Esophagus (tissue), 2 donors: ENCODE data around the gene TMCC3. TPM values are rescaled to one million over a fixed set of nuclear protein-coding genes. Genes with fewer than 3 reads are reported as not detected.
A peak's percentile ranks its signal among the peaks of the same experiment; 100 is the strongest.

ENCODE experiments used
- H3K27ac ChIP-seq, 2 donors: one replicate each; pipeline ENCODE4 v1.5.1; 2013; ENCODE audit warnings: low read depth in 2 of 2, mild to moderate bottlenecking in 2 of 2, inconsistent platforms in 1 of 2, low read length in 1 of 2, moderate library complexity in 1 of 2
- H3K27me3 ChIP-seq, 2 donors: one replicate each; pipeline ENCODE4 v1.6.1; 2013; ENCODE audit warnings: low read length in 2 of 2, control low read depth in 1 of 2, mild to moderate bottlenecking in 1 of 2; ENCODE audit not compliant: insufficient read depth in 2 of 2, control insufficient read depth in 1 of 2
- H3K36me3 ChIP-seq, 2 donors: one replicate each; pipeline ENCODE4 v1.6.1; 2013; ENCODE audit warnings: low read length in 1 of 2; ENCODE audit not compliant: control insufficient read depth in 2 of 2, insufficient read depth in 2 of 2
- H3K4me1 ChIP-seq, 2 donors: one replicate each; pipeline ENCODE4 v1.6.1; 2013; ENCODE audit warnings: low read length in 1 of 2; ENCODE audit not compliant: control insufficient read depth in 2 of 2, insufficient read depth in 2 of 2
- H3K4me3 ChIP-seq, 2 donors: one replicate each; pipeline ENCODE4 v1.5.1; 2013; ENCODE audit warnings: low read length in 2 of 2, mild to moderate bottlenecking in 2 of 2, low read depth in 1 of 2, moderate library complexity in 1 of 2
- H3K9me3 ChIP-seq, 2 donors: one replicate each; pipeline ENCODE4 v1.6.1; 2013; ENCODE audit warnings: mild to moderate bottlenecking in 2 of 2, low read depth in 1 of 2, low read length in 1 of 2, moderate library complexity in 1 of 2; ENCODE audit not compliant: control insufficient read depth in 2 of 2, insufficient read depth in 1 of 2
- WGBS, 2 donors: extraction: QIAGEN DNeasy Blood & Tissue Kit; methylation state at CpG; one replicate each; pipeline ENCODE4 v1.1.7; 2013; 5-methylcytosine and 5-hydroxymethylcytosine counted together
- polyA plus RNA-seq, 2 donors: library from polyadenylated mRNA; stranded (reverse); fragments of 200-250 nt; gene quantifications; one replicate each; pipeline ENCODE4 v1.2.3, GENCODE V29; 2013
- donor health status: healthy with polysubstance abuse.
- donor health status: Bipolar disorder and iron deficiency.

TMCC3 gene
- polyA plus RNA-seq, 2 donors, result 2.5 to 3.0 TPM

- 38 to 62% methylated on average over 3 of the region's 3 CpGs for WGBS, 2 donors
These were observed 10.1 kb upstream of the TMCC3 start for GRCh38 chr12:94660436-94660835.

GRCh38 chr12:94659346-94659930 lies 9.1 kb upstream of the TMCC3 start:
- H3K4me1 ChIP-seq, result peaks cover 0 to 2% of the 10 kb centered on the region in 2 donors
- no peaks in the 10 kb centered on the region for H3K36me3 ChIP-seq
- 53 to 67% methylated on average over 3 of the region's 3 CpGs for WGBS, 2 donors
- H3K9me3 ChIP-seq, result no peaks in the 10 kb centered on the region
- H3K27me3 ChIP-seq, result no peaks in the 10 kb centered on the region
- H3K27ac ChIP-seq, result no peak overlapping the region
- no peak overlapping the region for H3K4me3 ChIP-seq

More at GRCh38 chr12:94660436-94660835, 10.1 kb upstream of the TMCC3 start:
- Histone ChIP-seq H3K27ac (no peak overlapping the region), H3K36me3 (no peaks in the 10 kb centered on the region), H3K27me3 (no peaks in the 10 kb centered on the region), H3K9me3 (no peaks in the 10 kb centered on the region), H3K4me3 (no peak overlapping the region), H3K4me1 (peaks cover 0 to 2% of the 10 kb centered on the region in 2 donors)

GRCh38 chr12:94658931-94659330 lies 8.6 kb upstream of the TMCC3 start:
- Histone ChIP-seq H3K27me3 (no peaks in the 10 kb centered on the region), H3K36me3 (no peaks in the 10 kb centered on the region), H3K9me3 (no peaks in the 10 kb centered on the region), H3K4me1 (peaks cover 0 to 2% of the 10 kb centered on the region in 2 donors), H3K27ac (peak overlapping the region in 1 of 2 donors; percentile 26), H3K4me3 (no peak overlapping the region)
- 16 to 20% methylated on average over 1 of the region's 1 CpG for WGBS, 2 donors

GRCh38 chr12:94656556-94656955 lies 6.2 kb upstream of the TMCC3 start:
- Histone ChIP-seq H3K9me3 (no peaks in the 10 kb centered on the region), H3K36me3 (no peaks in the 10 kb centered on the region), H3K27ac (no peak overlapping the region), H3K4me1 (peaks cover 0 to 2% of the 10 kb centered on the region in 2 donors), H3K27me3 (no peaks in the 10 kb centered on the region), H3K4me3 (no peak overlapping the region)
- 88 to 96% methylated on average over 4 of the region's 4 CpGs for whole genome bisulfite sequencing, 2 donors

- H3K4me3 ChIP-seq, result peak overlapping the region; percentile 71 to 78
- no peaks in the 10 kb centered on the region for H3K4me1 ChIP-seq
- no peaks in the 10 kb centered on the region for H3K9me3 ChIP-seq
- H3K27me3 ChIP-seq, result no peaks in the 10 kb centered on the region
- WGBS, 2 donors, result 3% methylated on average over 58 to 72 of the region's 72 CpGs
- peak overlapping the region; percentile 50 to 83 for H3K27ac ChIP-seq
- no peaks in the 10 kb centered on the region for H3K36me3 ChIP-seq
These were observed 811 bp downstream of the TMCC3 start for GRCh38 chr12:94649349-94650142.

- Histone ChIP-seq H3K36me3 (no peaks in the 10 kb centered on the region), H3K27me3 (no peaks in the 10 kb centered on the region), H3K4me3 (peak overlapping the region in 1 of 2 donors; percentile 78), H3K4me1 (no peaks in the 10 kb centered on the region), H3K9me3 (no peaks in the 10 kb centered on the region), H3K27ac (no peak overlapping the region)
- WGBS, 2 donors, result 52 to 61% methylated on average over 4 of the region's 4 CpGs
These were observed 1.8 kb downstream of the TMCC3 start for GRCh38 chr12:94648578-94648977.

- Histone ChIP-seq H3K4me3 (no peak overlapping the region), H3K4me1 (no peaks in the 10 kb centered on the region), H3K9me3 (no peaks in the 10 kb centered on the region), H3K27ac (peak overlapping the region; percentile 6 to 53), H3K27me3 (no peaks in the 10 kb centered on the region), H3K36me3 (no peaks in the 10 kb centered on the region)
- WGBS, 2 donors, result 71 to 73% methylated on average over 14 of the region's 14 CpGs
These were observed 6.0 kb downstream of the TMCC3 start for GRCh38 chr12:94644141-94644979.

- H3K27me3 ChIP-seq, result no peaks in the 10 kb centered on the region
- WGBS, 2 donors, result 87 to 91% methylated on average over 3 of the region's 3 CpGs
- no peak overlapping the region for H3K27ac ChIP-seq
- H3K4me1 ChIP-seq, result no peaks in the 10 kb centered on the region
- H3K9me3 ChIP-seq, result no peaks in the 10 kb centered on the region
- no peaks in the 10 kb centered on the region for H3K36me3 ChIP-seq
- H3K4me3 ChIP-seq, result no peak overlapping the region
These were observed 6.8 kb downstream of the TMCC3 start for GRCh38 chr12:94643606-94644005.

GRCh38 chr12:94641283-94641682 lies 9.1 kb downstream of the TMCC3 start:
- WGBS, 2 donors, result 95 to 97% methylated on average over 7 of the region's 7 CpGs
- H3K9me3 ChIP-seq, result no peaks in the 10 kb centered on the region
- H3K36me3 ChIP-seq, result no peaks in the 10 kb centered on the region
- H3K4me1 ChIP-seq, result no peaks in the 10 kb centered on the region
- no peaks in the 10 kb centered on the region for H3K27me3 ChIP-seq
- H3K4me3 ChIP-seq, result no peak overlapping the region
- H3K27ac ChIP-seq, result no peak overlapping the region
